Stimulated activated CD4-positive, alpha-beta T cell treated with anti-CD3 and anti-CD28 coated beads, Interleukin-1b, Interleukin-23, amount 100 ng/mL, for 1 hour (primary cell): ENCODE data around the gene HSF2.

Source experiments
- DNase-seq, 2 donors: peaks; one replicate each; pipeline ENCODE4 v3.0.0-alpha.2; 2020; ENCODE audit warnings: low read depth in 2 of 2

Gene HSF2

DNA sequence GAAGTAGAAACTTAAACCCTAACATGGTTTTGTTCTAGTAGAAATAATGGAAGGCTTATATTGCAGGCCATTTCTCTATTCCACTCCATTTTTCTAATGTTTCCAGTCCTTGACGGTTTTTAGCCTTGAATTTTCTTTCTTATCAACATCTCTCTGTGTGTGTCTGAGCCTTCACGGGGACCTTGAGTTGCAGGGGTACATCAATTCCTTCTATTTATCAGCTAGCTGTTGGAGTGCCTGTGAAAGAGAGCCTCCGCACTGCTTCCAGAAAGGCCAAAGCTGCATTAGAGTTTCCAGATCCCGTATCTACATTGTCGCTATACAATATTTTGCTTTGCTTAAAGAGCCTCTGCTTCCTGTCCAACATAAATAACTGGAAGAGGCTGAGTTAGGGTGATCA is 5.4 kb upstream of the HSF2 start:
- DNase-seq, result no peak

DNA sequence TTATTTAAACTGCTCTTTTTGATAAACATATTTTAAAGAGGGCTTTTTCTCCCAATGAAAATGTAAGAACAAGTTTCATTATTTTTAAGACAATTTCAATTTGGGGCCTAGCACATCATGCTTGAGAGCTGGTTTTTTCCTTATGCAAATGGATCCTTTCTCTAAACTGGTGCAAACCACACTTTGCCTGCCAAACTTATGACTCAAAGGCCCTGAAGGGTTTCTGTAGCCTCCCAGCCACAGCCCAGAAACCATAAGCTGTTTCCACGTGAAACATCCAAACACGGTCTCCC is 451 bp upstream of the HSF2 start:
- no peak for DNase-seq

DNA sequence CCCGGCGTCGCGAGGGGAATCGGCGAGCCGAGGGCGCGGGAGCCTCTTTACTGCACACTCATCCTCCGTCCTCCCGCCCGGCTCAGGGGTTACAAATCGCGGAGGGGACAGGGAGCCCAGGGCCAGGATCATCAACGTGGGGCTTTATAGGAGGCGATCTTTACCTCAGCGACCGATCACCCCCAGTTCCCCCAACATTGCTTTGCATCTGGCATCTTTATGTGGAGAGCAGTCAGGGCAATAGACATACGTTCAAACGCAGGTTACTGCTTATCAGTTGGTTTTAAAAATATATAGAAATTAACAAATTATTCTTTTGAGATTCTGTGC is 634 bp downstream of the HSF2 start:
- no peak for DNase-seq

DNA sequence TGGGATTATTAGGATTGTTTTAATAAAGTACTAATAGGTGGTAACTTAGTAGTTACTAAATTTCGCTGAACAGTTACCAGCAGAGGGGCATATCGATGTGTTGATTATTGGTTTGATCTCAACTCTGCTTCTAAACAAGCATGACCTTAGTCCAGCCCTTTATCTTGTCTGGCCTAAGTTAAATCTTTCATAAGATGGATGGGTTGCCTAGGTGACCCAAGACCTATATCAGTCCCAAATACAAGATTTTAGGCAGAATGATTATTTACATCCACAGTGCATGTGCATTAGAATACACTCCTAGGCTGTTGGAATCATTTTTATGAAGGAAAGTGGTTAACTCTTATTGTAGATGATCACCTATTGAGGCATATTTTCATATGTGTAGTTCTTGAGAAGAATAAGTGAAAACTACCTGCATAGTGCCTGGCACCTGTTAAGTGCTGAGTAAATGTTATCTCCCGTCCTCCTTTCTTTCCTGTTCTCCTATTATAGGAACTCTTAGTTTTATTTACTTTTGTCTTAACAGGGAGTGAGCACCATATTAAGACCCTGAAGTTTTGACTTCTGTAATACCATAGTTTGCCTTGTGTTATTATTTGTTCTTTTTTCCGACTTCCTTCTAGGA is 1.1 kb downstream of the HSF2 start:
- DNase-seq, result no peak

DNA sequence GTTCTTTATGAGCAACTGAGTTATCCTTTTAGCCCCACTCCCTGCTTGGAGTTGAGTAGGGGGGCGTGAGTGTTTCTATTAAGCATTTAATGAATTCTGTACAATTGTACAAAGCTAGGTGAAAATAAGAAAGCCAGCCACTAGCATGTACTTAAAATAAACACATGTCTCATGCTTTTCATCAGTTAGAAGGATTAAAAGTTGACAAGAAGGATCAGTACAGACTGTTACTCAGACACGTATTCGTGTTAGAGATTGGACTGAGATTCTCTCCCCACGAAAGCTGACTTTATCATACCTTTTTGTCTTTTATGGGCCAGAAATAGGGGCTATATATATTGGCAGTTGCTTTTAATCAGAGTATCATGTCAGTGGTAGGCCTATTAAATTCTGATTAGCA is 1.7 kb downstream of the HSF2 start:
- no peak for DNase-seq

DNA sequence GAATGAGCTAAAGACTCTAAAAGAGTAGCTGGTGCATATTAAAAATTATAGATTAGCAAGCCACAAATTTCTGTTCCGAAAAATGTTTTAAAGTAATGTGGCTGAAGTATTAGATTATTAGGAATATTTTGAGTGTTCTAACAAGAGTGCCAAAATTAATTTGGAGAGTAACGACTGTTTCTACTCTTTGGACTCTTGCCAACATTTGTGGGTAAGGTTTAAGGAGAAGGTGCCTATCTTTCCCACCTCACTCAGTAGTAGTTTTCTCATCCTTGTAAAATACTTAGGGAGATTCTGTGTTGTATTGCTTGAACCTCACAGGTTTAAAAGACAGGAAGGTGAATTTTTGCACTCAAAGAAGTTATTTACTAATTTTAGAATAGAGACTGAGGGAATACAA is 5.0 kb downstream of the HSF2 start:
- DNase-seq, result no peak

DNA sequence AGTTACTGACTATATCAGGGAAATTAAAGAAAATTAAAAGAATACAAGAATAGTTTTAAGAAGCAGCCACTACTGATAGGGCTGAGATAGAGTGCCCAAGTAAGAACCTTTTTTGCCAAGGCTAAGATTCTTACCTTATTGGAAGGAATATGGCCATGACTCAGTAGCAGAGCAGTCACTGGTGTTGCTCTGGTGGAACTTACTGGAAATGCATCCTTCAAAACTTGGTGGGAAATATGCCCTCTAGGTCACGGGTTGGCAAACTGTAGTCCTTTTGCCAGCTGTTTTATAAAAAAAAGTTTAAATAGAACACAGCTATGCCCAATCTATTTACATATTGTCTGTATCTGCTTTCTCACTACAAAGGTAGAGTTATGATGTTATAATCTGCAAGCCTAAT is 6.0 kb downstream of the HSF2 start:
- no peak for DNase-seq

DNA sequence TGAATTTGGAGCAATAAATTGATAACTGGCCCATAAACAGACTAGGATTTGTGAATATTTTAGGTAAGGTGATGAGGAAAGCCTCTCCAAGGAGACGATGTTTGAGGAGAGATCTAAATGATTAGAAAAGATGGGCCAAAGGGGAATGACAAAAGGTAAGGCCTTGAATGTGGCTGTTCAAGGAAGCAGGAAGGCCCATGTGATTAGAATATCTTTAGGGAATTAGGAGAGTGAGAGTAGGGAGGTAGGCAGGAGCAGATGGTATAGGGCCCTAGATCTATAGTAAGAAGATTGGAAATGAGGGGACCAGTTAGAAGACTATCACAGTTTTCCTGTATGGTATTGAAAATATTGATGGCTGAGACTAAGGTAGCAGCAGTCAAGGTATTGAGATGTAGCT is 6.7 kb downstream of the HSF2 start:
- no peak for DNase-seq

DNA sequence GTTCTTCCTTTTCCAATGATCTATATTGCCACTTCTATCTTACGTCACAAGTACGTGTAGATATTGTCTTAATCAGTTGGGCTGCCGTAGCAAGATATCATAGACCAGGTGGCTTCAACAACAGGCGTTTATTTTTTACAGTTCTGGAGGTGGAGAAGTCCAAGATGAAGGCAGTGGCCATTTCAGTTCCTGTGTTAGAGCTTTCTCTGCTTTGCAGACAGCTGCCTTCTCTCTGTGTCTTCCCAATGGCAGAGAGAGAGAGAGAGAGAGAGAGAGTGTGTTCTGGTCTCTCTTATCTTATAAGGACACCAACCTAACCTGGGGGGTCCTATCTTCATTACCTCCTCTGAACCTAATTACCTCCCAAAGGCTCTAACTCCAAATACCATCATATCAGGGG is 8.3 kb downstream of the HSF2 start:
- no peak for DNase-seq

DNA sequence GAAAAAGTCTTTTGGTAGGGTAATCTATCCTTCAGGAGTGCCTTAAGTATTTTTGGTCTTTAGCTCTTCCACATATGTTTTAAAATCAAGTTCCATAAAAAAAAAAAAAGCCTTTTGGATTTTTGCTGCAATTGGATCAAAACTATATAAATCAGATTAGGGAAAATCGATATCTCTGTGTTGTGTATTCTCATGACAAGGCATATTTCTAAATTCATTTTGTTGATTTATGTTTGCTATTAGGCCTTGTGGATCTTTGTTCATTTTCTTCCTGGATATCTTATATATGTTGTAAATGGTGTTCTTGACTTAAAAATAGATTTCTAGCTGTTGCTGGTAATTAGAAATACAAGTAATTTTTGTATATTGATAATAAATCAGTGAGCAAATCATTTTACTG is 8.8 kb downstream of the HSF2 start:
- no peak for DNase-seq

DNA sequence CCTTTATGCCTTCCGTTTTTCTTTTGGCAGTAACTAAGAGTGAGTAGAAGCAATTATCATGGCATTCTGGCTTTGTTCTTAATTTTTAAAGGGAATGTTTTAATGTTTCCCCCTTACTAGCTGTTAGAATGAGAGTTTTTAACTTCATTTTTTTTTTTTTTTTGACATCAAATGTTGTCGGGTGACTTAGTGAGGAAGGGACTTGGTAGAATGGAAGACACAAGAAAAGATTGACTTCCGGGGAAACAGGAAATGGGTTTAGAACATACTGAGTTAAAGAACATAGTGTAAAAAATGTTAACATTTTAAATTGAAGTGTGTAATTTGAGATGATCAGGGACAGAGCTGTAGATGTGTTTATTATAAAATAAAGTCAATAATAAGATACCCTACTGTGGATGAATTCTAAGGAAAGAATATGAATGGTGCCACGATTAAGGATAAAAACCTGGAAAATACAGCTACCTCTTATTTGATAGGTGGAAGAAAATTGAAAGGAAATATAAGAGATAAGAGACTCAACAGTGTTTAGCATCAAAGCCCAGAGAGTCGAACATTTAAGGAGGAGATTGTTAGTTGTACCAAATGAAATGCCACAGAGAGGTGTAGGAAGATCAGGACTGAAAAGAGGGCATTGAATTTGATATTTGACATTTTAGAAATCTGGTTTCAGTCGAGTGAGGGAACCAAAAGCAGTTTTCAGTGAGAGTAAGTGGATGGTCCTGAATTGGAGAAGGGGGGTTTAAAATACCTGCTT is 9.4 kb downstream of the HSF2 start:
- no peak for DNase-seq

DNA sequence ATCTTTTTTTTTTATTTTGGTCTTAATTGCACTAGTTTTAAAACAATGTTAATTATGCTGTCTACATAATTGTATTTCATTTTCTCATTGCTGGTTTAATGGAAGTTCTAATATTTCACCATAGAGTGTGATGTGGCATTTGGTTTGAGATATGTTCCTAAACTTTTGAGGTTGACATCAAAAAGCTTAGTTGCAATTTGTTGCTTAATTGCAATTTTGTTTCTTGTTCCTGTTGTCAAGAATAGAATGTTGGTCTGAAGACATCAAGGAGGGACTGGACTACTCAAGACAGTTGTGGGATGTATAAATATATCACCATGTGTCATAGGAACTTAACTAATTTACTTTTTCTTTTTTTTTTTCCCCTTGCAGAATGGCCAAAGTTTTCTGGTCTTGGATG is 12.5 kb downstream of the HSF2 start:
- no peak for DNase-seq

DNA sequence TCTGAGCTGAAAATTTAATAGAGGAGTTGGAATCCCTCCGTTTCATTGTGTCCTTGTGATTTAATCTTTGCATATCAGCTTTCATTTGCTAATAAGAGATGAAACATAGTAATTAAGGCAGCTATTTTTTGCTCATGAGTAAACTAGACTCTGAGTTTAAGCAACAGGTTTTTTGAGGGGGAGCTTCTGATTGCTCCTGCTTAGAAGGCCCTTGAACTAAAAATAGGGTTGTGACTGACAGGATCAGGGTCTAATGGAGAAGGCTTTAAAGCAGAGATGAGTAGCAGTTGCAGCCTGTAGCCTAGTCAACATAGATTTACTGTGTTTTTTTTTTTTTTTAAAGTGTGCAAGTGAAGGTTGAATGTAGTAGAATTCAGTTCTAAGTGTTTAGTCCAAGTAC is 17.4 kb downstream of the HSF2 start:
- DNase-seq, result no peak

DNA sequence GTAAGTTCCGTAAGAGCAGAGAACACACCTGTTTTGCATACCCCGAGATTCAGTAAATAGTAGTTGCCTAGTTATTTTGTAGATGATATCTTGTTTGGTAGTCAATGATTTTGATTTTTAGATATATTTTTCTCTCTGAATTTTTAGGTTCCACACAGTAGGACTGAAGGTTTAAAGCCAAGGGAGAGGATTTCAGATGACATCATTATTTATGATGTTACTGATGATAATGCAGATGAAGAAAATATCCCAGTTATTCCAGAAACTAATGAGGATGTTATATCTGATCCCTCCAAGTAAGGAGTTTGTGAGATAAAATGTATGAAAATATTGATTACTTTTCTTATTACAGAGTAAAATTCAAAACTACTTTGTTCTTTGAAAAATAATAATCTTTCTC is 22.6 kb downstream of the HSF2 start:
- DNase-seq, result no peak

DNA sequence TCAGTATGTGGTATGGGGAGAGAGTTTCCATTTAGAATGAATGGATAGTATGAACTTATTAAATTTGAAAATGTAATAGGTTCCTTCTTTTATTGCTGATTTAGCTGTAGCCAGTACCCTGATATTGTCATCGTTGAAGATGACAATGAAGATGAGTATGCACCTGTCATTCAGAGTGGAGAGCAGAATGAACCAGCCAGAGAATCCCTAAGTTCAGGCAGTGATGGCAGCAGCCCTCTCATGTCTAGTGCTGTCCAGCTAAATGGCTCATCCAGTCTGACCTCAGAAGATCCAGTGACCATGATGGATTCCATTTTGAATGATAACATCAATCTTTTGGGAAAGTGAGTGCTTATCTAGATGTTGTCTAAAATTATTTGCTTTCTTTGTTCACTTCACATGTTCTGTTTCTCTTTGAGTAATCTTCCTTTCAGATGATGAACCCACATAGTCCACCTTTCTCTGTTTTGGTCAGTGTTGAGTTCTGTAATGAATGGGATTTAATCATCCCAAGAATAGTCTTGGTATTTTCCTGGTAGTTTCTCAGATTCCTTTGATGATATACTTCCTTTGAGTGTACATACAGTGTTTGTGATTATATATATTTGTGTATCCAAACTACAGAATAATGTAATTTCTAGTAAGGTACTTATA is 23.3 kb downstream of the HSF2 start:
- no peak for DNase-seq

DNA sequence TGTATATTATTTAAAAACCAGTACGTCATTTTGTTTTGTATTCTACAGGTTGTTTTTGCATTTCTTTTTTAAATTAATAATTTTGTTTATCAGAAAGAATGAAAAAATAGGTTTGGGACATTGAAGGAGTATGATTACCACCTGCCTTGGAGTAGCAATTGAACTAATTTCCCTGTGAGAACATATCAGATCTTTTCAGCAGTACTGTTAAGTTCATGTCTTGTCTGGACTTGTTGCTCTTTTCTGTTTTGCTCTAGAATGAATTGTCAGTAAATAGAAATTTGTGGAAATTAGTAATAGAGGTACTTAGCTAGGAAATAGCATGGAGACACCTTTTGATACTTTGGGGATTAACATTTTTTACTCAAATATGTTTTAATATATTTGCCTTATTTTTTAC is 24.3 kb downstream of the HSF2 start:
- DNase-seq, result no peak

DNA sequence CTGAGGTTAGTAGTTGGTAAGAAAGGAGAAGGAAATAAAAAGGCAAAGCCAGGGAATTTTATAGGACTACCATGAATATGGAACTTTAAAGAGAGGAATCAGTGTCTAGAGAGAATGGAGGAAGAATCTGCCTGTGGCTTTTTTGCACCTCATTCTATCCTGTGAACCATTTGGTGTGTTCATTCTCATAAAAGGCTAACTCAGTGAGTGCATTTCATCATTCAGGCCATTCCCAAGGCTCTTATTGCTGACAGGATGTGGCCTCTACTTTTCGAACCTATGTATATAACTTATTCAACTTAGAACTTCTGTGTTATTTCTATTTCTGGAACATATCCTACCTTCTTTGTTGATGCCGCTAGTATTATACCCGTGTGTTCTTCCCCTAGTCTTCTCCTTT is 27.1 kb downstream of the HSF2 start:
- DNase-seq, result no peak

DNA sequence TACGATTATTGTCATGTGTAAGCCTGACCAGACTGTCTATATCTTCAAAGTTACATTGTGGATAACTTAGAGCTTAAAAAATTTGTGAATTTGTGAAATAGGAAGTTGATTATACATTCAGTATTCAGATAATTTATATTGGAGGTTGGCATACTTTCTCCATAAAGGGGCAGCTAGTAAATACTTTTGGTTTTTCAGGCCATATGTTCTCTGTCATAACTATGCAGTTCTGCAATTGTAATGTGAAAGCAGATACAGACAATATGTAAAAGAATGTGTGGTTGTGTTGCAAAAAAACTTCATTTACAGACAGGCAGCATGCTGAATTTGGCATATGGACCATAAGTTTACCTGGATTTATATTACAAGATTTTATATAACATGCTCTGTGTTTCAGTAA is 29.3 kb downstream of the HSF2 start:
- no peak for DNase-seq

DNA sequence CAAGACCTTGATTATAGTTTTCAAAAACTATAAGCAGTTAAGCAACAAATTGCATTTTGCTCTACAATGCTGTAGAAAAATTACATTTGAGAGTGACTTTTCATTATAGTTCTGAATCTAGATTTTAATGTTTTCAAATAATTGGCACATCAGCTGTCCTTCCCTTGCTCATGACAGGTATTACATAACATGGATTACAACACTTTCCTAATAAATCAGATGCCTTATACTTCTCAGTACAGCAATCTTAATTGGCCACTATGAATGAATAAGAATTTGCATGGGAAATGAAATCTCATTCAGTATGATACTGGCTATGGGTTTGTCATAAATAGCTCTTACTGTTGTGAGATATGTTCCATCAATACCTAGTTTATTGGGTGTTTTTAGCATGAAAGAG is 29.9 kb downstream of the HSF2 start:
- DNase-seq, result no peak

DNA sequence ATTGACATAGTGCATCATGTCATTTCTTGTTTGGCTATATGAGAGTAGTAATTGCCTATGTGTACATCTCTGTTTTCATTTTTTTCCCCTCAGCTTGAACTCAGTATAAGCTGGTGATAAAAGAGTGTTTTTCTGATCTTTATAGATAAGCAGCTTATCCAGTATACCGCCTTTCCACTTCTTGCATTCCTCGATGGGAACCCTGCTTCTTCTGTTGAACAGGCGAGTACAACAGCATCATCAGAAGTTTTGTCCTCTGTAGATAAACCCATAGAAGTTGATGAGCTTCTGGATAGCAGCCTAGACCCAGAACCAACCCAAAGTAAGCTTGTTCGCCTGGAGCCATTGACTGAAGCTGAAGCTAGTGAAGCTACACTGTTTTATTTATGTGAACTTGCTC is 32.3 kb downstream of the HSF2 start:
- no peak for DNase-seq

DNA sequence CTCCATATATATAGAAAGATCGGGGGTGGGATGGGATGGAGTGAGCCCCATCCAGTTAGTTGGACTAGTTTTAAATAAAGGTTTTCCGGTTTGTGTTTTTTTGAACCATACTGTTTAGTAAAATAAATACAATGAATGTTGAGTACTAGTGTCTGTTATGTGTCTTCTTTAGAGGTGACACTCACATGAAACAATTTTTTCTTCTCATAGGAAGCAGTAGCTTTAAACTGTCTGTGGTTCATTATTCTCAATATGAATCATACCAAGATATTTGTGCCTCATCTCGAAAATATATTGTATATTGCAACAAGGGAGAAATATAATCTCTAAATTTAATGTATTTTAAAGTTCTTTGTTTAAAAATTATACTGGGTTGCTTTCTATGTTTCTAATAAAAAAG is 33.4 kb downstream of the HSF2 start:
- DNase-seq, result no peak

DNA sequence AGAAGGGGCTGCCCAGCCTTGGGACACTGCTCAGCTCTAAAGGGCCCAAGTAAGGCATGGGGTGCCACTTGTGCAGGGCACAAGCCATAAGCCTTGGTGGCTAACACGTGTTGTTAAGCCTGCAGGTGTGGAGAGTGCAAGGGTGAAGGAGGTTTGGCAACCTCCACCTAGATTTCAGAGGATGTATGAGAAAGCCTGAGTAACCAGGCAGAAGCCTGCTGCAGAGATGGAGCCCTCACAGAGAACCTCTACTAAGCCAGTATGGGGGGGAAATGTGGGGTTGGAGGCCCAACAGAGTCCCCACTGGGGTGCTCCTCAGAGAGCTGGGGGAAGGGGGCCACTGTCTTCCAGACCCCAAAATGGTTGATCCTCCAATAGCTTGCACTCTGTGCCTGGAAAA is 39.5 kb downstream of the HSF2 start:
- DNase-seq, result no peak

DNA sequence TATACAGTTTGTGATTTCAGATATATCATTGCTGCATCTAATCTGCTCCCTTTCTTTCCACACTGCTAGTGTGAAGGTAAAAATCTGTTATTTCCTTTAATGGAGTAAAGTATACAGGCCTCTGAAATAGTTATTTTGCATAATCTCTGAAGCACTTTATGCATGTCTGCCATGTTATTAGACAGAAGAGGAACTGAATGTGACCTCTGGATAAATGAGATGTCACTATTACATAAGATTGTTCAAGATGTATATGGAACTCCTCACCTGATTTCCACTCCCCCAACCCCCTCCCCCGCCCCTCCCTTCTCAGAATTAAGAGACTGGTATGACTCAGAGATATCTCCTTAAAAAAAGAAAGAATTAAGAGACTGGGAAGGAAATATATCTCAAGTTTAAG is 45.8 kb downstream of the HSF2 start:
- no peak for DNase-seq

DNA sequence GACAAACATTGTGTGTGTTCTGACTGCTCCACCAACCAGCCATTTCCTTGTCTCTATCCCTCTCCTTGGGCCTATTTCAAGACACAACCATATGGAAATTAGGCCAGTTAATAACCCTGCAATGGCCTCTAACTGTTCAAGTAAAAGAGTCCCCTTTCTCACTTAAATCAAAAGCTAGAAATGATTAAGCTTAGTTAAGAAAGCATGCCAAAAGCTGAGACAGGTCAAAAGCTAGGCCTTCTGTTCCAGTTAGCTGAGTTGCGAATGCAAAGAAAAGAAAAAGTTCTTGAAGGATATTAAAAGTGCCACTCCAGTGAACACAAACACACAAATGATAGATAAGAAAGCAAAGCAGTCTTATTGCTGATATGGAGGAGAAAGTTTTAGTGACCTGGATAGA is 49.6 kb downstream of the HSF2 start:
- no peak for DNase-seq
